NCI-H146 (cell line): Measurements from ENCODE around the gene MACF1.

Experiments
- DNase-seq: peaks from one replicate; lab custom pipeline; 2025; lab: John Stamatoyannopoulos, UW

Gene MACF1

DNA sequence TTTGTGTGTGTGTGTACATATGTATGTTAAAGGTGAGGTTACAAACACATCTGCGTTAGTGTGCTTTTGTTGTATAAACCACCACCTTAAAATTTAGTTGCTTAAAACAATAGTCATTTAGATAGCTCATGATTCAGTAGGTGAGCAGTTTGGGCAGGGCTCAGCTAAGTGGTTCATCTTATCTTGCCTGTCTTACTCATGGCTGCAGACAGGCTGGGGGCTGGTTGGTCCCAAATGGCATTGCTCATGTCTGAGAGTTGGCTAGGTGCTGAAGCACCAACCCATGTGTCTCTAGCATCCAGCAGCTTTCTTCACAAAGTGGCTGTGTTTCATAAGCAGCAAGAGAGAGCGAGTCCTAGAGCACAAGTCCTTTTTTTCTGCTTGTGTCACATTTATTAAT, 91.4 kb downstream of the MACF1 start:
- DNase-seq: no peak

- DNase-seq: no peak
These were observed 93.1 kb downstream of the MACF1 start for GRCh38 chr1:39297551-39297950.

DNA sequence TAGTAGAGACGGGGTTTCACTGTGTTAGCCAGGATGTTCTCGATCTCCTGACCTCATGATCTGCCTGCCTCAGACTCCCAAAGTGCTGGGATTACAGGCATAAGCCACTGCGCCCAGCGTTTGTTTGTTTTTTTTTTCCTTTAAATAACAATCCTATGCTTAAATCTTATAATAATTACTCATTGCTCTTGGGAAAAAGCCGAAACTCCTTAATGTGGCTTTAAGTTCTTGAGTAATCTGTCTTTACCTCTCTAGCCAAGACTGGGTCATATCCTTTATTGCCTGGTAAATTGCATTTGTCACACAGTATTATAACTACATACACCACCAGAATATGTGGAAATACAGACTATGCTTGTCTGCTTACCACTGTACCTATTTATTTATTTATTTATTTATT, 97.1 kb downstream of the MACF1 start:
- DNase-seq: no peak

DNA sequence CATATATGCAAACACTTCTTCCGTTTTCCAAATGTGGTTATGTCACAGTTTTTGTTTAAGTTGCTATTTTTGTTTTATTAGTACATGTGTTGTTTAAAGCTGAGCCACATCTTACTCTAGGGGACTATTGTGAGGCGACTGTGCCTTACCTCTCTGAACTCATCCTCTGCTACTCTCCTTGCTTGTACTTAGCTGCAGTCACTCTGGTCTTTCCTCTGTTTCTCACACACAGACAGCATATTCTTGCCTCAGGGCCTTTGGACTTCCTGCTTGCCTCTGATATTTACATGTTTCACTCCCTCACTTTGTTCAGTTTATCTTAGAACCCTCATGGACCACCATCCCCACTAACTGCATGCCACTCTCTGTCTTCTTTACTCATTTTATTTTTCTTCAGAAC, 101.1 kb downstream of the MACF1 start:
- DNase-seq: no peak

DNA sequence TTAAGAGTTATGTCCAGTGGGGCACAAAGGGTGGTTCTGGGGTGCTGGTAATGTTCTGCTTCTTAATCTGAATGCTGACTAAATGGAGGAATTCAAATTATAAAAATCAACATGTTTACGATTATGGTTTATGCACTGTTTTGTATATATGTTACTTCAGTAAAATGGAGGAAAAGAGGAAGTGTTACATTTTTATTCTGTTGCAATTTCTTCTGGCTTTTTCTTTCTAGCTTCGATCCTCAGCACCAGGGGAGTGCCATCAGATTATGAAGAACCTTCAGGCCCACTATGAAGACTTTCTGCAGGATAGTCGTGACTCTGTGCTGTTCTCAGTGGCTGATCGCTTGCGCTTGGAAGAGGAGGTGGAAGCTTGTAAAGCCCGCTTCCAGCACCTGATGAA, 105.5 kb downstream of the MACF1 start:
- no peak for DNase-seq

DNA sequence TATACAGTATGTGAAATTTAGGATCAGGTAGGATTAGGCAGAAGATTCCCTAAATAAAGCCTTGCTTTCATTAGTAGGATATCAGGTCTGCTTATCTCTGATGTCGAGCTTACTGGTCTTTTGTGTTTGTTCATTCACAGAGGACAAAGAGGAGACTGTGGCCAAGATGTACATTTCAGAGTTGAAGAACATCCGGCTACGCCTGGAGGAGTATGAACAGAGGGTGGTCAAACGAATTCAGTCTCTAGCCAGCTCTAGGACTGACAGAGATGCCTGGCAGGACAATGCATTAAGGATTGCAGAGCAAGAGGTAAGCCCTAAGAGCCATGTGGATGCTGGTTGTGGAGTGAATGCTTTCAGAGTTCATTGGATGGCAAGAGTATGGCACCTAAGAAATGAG, 106.2 kb downstream of the MACF1 start:
- DNase-seq: no peak

DNA sequence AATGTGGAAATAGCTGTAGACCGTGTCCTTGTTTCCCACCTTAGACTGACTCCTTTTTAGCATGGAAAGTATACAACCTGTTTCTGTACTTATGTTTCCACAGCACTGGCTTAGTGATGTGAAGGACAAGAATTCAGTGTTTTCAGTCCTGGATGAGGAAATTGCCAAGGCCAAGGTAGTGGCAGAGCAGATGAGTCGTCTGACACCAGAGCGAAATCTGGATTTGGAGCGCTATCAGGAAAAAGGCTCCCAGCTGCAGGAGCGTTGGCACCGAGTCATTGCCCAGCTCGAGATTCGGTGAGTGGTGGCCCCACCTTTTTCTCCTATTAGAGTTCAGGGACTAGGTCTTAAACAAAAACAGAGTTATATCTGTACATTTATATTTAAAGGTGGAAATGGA, 112.6 kb downstream of the MACF1 start:
- DNase-seq: no peak

GRCh38 chr1:39317910-39318633, 113.6 kb downstream of the MACF1 start:
- DNase-seq: no peak

DNA sequence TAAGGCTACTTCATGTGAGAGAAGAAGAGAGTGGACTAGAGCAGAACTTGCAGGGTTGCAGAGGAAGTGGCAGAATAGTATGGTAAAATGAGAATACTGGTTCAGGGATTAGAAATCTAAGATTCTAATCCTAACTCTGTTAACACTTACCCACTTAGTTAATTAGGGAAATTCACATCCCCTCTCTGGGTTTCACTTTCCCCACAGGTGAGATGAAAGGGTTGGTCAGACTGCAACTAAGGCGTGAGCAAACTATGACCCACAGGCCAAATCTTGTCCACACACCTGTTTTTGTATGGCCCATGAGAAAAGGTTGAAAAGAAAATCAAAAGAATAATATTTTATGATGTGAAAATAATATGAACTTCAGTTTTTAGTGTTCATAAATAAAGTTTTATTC, 117.5 kb downstream of the MACF1 start:
- no peak for DNase-seq

DNA sequence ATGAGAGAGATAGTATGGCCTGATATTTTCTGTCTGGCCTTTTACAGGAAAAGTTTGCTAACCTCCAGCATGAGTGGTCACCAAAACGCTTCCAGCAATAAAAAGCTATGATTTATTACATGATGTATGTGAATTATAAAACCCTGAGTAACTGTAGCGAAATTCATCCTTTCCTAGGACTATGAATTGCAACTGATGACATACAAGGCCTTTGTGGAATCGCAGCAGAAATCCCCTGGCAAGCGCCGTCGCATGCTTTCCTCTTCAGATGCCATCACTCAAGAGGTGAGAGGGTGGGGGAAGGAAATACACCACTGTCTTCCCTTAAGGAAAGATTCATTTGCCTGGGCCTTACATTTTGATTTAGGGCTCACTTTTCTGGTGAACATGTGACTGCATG, 117.9 kb downstream of the MACF1 start:
- no peak for DNase-seq

DNA sequence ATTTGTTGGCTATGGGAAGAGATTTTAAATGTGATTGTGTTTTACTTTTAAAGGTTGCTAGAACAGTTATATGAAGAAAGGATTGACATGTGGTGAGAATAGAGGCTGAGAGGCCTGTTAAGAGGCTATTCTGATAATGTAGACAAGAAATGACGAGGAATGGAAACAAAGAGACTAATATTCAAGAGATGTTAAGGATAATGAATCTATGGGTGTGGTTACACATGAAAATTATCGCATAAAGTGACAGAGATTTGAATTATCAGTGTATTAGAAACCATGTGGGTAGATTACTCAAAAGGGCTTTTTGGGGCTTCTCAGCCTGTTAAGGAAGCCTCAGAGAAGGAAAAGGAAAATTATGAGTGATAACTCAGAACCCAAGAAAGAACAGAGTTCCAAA, 120.4 kb downstream of the MACF1 start:
- no peak for DNase-seq

DNA sequence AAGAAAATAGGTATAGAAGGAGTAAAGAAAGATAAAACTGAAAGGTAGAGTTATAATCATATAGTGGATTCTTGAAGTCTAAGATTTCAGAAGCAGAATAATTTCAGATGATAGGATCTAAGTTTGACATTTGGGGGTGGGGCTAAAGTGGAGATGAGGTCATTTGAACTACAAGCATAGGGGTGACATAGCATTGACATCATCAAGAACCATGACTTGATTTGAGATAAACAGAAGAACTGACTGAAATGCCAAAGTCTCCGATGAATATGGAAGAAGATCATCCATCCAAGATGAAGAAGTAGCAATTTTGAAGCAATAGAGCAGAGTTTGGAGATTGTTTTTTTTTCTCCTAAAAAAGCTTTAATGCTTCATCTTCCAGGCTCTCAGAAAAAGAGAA, 122.3 kb downstream of the MACF1 start:
- no peak for DNase-seq

DNA sequence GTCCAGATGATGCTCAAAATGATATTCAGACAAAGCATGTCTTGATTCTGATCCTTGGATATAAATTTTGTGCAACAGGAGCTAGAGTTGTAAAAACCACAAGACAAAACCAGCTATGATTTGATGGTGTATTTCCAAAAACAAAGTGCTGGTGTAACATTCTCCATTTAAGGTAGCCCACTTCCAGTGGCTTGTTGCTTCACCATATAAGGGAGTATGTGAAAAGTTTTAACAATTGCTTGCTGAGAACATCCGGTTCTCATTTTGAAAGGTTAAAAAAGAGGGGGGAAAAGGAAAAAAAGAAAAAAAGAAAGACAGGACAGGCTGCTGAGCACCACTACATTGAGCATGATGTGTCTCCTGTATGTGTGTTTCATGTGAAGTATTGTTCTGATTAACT, 123.6 kb downstream of the MACF1 start:
- no peak for DNase-seq

DNA sequence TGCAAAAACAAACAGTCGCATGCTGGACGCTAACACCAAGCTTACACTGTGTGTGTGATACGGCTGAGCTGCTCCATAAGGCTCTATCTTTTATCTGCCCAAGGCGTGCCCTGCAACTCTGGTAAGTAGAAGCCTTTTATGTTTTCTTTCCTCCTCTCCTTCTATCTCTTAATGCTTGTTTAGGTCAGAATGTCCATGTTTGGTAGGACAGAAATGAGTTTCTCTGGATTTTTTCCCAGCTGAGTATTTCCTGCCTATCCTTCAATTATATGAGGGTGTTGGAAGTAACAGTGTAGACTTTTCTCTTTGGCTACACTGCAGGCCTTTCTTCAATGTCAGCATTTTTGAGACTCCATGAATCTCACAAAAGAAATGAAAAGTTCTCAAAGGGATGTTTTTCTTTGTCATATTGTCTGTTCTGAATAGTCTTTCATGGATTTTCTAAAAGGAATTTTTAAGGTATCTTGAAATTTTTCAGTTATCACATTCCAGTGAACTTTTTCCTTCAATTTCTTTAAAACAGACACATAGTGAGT, 124.2 kb downstream of the MACF1 start:
- DNase-seq: no peak

DNA sequence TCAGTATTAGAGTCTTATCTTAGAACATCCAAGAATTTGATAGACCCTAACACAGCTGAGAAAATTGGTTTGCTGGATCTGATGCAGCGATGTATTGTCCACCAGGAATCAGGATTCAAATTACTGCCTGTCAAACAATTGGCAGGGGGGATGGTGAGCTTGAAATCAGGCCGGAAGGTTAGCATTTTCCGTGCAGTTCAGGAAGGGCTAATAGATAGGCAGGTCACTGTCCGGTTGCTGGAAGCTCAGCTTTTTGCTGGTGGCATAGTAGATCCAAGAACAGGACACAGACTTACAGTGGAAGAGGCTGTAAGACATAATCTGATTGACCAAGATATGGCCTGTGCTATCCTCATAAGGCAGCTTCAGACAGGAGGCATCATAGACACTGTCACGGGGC, 127.2 kb downstream of the MACF1 start:
- no peak for DNase-seq

GRCh38 chr1:39332291-39332690, 127.8 kb downstream of the MACF1 start:
- no peak for DNase-seq

DNA sequence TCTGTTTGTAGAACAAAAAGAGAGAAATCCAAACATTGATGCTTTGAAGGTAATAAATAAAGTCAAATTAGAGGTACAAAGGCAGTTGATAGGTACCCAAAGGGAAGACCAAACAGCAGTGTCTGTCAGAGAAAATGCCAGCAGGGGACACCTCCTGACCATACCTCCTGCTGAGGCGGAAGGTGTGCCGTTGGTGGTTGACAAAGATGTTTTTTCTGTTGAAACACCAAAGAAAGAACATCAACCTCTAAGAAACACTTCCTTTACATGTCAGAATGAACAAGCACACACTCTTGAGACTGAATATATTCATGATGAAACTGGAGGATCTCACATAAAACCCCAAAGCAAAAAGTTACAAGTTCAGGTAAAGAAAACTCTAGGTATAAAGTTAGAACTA, 128.3 kb downstream of the MACF1 start:
- no peak for DNase-seq

GRCh38 chr1:39333296-39333695, 128.8 kb downstream of the MACF1 start:
- no peak for DNase-seq

- DNase-seq: no peak
These were observed 130.7 kb downstream of the MACF1 start for GRCh38 chr1:39335216-39335615.

GRCh38 chr1:39337067-39337466, 132.6 kb downstream of the MACF1 start:
- no peak for DNase-seq

DNA sequence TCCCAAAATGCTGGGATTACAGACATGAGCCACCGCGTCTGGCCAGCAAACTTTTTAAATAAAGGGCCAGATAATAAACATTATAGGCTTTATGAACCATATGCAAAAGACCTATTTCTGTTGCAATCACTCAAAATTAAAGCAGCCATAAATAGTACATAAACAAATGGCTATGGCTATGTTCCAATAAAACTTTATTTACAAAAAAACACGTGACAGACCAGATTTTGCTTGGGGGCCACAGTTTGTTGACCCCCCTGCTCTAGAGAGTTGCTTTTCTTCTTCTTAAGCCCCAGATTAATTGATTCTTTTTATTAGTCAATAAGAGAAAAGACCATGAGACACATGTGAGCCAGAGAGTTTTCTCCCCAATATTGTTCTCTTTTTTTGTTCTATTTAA, 138.3 kb downstream of the MACF1 start:
- no peak for DNase-seq

- no peak for DNase-seq
These were observed 140.1 kb downstream of the MACF1 start for GRCh38 chr1:39344394-39345154.

DNA sequence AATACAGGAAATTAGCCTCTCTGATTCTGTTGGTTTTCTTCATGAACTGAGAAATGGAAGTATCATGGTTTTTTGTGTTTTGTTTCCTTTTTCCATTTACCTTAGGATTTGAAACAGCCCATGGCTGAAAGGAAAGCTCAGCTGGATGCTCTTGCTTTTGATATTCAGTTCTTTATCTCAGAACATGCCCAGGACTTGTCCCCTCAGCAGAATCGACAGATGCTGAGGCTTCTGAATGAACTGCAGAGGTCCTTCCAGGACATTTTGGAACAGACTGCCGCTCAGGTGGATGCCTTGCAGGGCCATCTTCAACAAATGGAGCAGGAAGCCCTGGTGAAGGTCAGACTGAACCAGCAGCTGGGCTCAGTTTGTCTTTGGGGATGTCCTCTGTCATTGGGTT, 142.4 kb downstream of the MACF1 start:
- no peak for DNase-seq

- peak; percentile 29 for DNase-seq
These were observed 143.8 kb downstream of the MACF1 start for GRCh38 chr1:39348278-39348677.
